Right lobe of liver (tissue), 6 donors: ENCODE results near the gene SQSTM1. TPM values are rescaled to one million over a fixed set of nuclear protein-coding genes. Genes with fewer than 3 reads are reported as not detected.
"Not testable (repeated sequence)": the region's sequence is repeated elsewhere in the genome, so short reads cannot be mapped to it uniquely, and the experiment has no call there.

Experiments used
- ATAC-seq, 4 donors: fragments of 200-7000 bp; cut with Tn5 transposase; one replicate each; pipeline ENCODE4 v1.9.1; 2020; ENCODE audit warnings: mild to moderate bottlenecking in 4 of 4, moderate library complexity in 4 of 4
- DNase-seq, 3 donors: peaks; one replicate each; pipeline ENCODE4 v3.0.0-alpha.2; 2020
- H3K27ac ChIP-seq, 3 donors: fragments of 200-600 bp; one replicate each; pipeline ENCODE4 v1.8.0; 2022
- H3K27me3 ChIP-seq, 2 donors: fragments of 200-600 bp; one replicate each; pipeline ENCODE4 v1.8.0; 2022
- H3K36me3 ChIP-seq, 4 donors: fragments of 200-600 bp; sonication (generic) in 1 of 4; one replicate each; pipeline versions ENCODE4 v1.5.1 to v1.8.0; 2017 to 2022; ENCODE audit warnings: control low read depth in 1 of 4
- H3K4me1 ChIP-seq, 4 donors: fragments of 200-600 bp; sonication (generic) in 1 of 4; one replicate each; pipeline versions ENCODE4 v1.5.1 to v1.8.0; 2017 to 2022; ENCODE audit warnings: control low read depth in 1 of 4
- H3K4me3 ChIP-seq, 3 donors: fragments of 200-600 bp; one replicate each; pipeline ENCODE4 v1.8.0; 2022
- H3K9me3 ChIP-seq, 4 donors: fragments of 200-600 bp; sonication (generic) in 1 of 4; one replicate each; pipeline versions ENCODE4 v1.5.1 to v1.8.0; 2017 to 2022; ENCODE audit warnings: control low read depth in 1 of 4
- CTCF ChIP-seq, 4 donors: fragments of 200-600 bp in 3 of 4; fragments of 450-650 bp in 1 of 4; IDR thresholded peaks; one replicate each; pipeline versions ENCODE4 v1.5.1 to v1.8.0; 2016 to 2022; ENCODE audit warnings: antibody characterized with exemption in 4 of 4, mild to moderate bottlenecking in 2 of 4
- POLR2A ChIP-seq: fragments of 450-650 bp; IDR thresholded peaks from one replicate; pipeline ENCODE4 v1.6.1; 2017; ENCODE audit warnings: antibody characterized with exemption, mild to moderate bottlenecking
- WGBS: methylation state at CpG from one replicate; pipeline ENCODE4 v1.1.6; 2018; ENCODE audit warnings: low coverage, low lambda C conversion rate; ENCODE audit not compliant: insufficient coverage; ENCODE audit errors: missing lambda C conversion rate; 5-methylcytosine and 5-hydroxymethylcytosine counted together
- intact Hi-C, 2 donors: fragments of 100-400 bp; cut with DNase I; formaldehyde crosslinking; loops; one replicate each; pipeline versions ENCODE4 v1.11.2 to v1.14.1; 2022
- total RNA-seq, 6 experiments: library from RNA; depleted of rRNA in 2 of 6; stranded (reverse); fragments of >200 nt in 2 of 6; fragmentation: NEBNext Ultra II Directional in 3 of 6; extraction: Animal tissue kit (Norgen Biotek cat#: 25700) in 3 of 6; gene quantifications; one replicate each; pipeline versions ENCODE4 v1.1.0 to v1.2.4, GENCODE V29; 2016 to 2023
- donor health status: DM: no; HTN: yes; CAD: no.
- donor health status: DM: no; HTN: no; CAD: no.
- donor health status: DM: no; HTN: no; CAD: no.
- donor health status: DM: no; HTN: yes; CAD: no.
- donor health status: DM: no; HTN: yes; CAD: no.

Gene SQSTM1
- total RNA-seq, 6 experiments from 2014 or later, result 195 to 1,174 (median 649) TPM

GRCh38 chr5:179833056-179833708 lies 12.5 kb downstream of the SQSTM1 start:
- ATAC-seq (peak in 2 of 4 donors; percentile 3 to 8), DNase-seq (no peak)
- Histone ChIP-seq H3K27me3 (no peaks in the 10 kb centered on the region), H3K4me1 (peaks cover 0 to 58% (median 4%) of the 10 kb centered on the region in 4 donors), H3K27ac (peak overlapping the region in 1 of 3 donors; percentile 2), H3K36me3 (peaks cover 21 to 87% (median 56%) of the 10 kb centered on the region in 4 donors), H3K4me3 (no peak overlapping the region), H3K9me3 (no peaks in the 10 kb centered on the region)
- intact Hi-C loops, result no loop called here
- 80% methylated on average over 1 of the region's 23 CpGs for WGBS
- TF ChIP-seq POLR2A (no peak), CTCF (IDR thresholded peaks at IDR 0.05) (no peak)

GRCh38 chr5:179833709-179834070 lies 13.0 kb downstream of the SQSTM1 start:
- Histone ChIP-seq H3K4me3 (no peak overlapping the region), H3K9me3 (no peaks in the 10 kb centered on the region), H3K4me1 (peaks cover 0 to 55% (median 4%) of the 10 kb centered on the region in 4 donors), H3K36me3 (peaks cover 21 to 84% (median 53%) of the 10 kb centered on the region in 4 donors), H3K27ac (no peak overlapping the region), H3K27me3 (no peaks in the 10 kb centered on the region)
- no peak for ATAC-seq
- 92% methylated on average over 3 of the region's 3 CpGs for WGBS
- DNase-seq, result no peak
- peak; percentile 11 for TF ChIP-seq POLR2A
- TF ChIP-seq CTCF (IDR thresholded peaks at IDR 0.05), result no peak
- intact Hi-C loops, result no loop called here

GRCh38 chr5:179834120-179834519 lies 13.4 kb downstream of the SQSTM1 start:
- Histone ChIP-seq H3K4me1 (peaks cover 0 to 51% (median 3%) of the 10 kb centered on the region in 4 donors), H3K9me3 (no peaks in the 10 kb centered on the region), H3K27ac (no peak overlapping the region), H3K27me3 (no peaks in the 10 kb centered on the region), H3K4me3 (no peak overlapping the region), H3K36me3 (peaks cover 21 to 79% (median 49%) of the 10 kb centered on the region in 4 donors)
- no peak for DNase-seq
- TF ChIP-seq CTCF (IDR thresholded peaks at IDR 0.05) (no peak), POLR2A (no peak)
- intact Hi-C loops, result no loop called here
- 54% methylated on average over 5 of the region's 8 CpGs for WGBS
- peak in 3 of 4 donors; percentile 1 to 14 (median 2) for ATAC-seq

- H3K9me3 ChIP-seq, intact Hi-C loops, DNase-seq, ATAC-seq, H3K27ac ChIP-seq, H3K27me3 ChIP-seq, H3K4me3 ChIP-seq: not testable (repeated sequence)
- WGBS, result no CpG with 5 or more reads among the region's 28 CpGs
- Histone ChIP-seq H3K4me1 (peaks cover 0 to 52% (median 3%) of the 10 kb centered on the region in 4 donors), H3K36me3 (peaks cover 21 to 72% (median 46%) of the 10 kb centered on the region in 4 donors)
These were observed 14.2 kb downstream of the SQSTM1 start for GRCh38 chr5:179834871-179835270.

GRCh38 chr5:179836225-179837019 lies 15.7 kb downstream of the SQSTM1 start:
- Histone ChIP-seq H3K27ac (peak overlapping the region in 1 of 3 donors; percentile 25), H3K36me3 (peaks cover 17 to 57% (median 36%) of the 10 kb centered on the region in 4 donors), H3K4me3 (no peak overlapping the region), H3K27me3 (no peaks in the 10 kb centered on the region), H3K9me3 (no peaks in the 10 kb centered on the region), H3K4me1 (peaks cover 0 to 52% (median 3%) of the 10 kb centered on the region in 4 donors)
- 100% methylated on average over 1 of the region's 19 CpGs for WGBS
- peak in 1 of 3 donors; percentile 57 for DNase-seq
- no peak for TF ChIP-seq CTCF (IDR thresholded peaks at IDR 0.05)
- TF ChIP-seq POLR2A, result peak; percentile 24
- intact Hi-C loops, result no loop called here
- peak; percentile 13 to 50 (median 32) for ATAC-seq
